GM21515 (cell line): ENCODE data around the gene CAMK1G.

Experiments
- ATAC-seq: cut with Tn5 transposase; IDR thresholded peaks from one replicate; pipeline ENCODE4 v1.9.1; 2021; ENCODE audit not compliant: unreplicated experiment

The CAMK1G gene

GRCh38 chr1:209659909-209660308 is 76.4 kb downstream of the CAMK1G start:
- ATAC-seq = peak; percentile 62

- ATAC-seq = no peak
Measured at GRCh38 chr1:209661071-209661470, 77.6 kb downstream of the CAMK1G start.

GRCh38 chr1:209662879-209663327 is 79.4 kb downstream of the CAMK1G start:
- ATAC-seq = no peak
